CD4-positive, alpha-beta T cell treated with Interleukin-1 beta for 1 hour (primary cell): ENCODE results near the gene CDX2.

Source experiments
- DNase-seq, 2 donors: peaks; one replicate each; pipeline ENCODE4 v3.0.0-alpha.2; 2020 to 2022

The CDX2 gene

DNA sequence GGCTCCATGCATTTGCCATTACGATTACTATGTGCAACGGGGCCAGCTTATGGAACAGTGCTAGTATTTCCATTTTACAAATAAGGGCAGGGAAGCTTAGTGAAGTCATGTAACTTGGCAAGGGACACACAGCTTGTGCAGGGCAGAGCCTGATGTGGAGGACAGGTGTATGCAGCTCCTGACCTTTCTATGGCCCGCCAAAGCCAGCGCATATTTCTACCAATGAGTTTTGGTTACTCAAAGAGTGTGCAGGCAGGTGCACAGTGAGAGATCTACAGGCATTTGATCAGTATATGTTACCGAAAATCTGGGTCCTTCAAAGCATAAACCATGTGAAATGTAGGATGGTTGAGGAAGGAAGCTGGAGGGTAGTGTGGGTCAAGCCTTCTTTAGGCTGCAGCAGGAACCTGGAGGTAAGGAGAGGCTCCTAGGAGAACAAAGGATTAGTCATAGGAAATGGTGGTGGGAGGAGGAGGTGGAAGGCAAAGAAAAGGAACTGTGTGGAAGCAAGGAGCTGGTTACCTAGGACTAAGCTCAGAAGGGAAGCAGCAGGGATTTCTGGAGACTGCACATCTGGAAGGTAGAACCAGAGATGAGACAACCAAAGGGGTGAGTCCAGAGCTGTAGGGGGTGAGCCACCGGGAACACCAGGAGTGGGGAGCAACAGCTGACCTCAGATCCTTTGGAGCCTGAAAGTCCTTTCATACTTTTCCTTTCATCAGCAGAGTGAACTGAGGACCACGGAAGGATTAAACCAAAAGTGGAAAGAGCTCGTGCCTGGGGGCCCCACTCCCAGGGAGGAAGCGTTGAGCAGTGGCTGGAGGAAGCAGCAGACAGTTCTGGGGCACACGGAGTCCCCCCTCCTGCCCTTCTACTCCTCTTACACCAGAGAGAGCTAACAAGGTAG lies 53.6 kb downstream of the CDX2 start:
- DNase-seq: no peak

- no peak for DNase-seq
Measured at GRCh38 chr13:27913160-27913559, 56.0 kb downstream of the CDX2 start.

DNA sequence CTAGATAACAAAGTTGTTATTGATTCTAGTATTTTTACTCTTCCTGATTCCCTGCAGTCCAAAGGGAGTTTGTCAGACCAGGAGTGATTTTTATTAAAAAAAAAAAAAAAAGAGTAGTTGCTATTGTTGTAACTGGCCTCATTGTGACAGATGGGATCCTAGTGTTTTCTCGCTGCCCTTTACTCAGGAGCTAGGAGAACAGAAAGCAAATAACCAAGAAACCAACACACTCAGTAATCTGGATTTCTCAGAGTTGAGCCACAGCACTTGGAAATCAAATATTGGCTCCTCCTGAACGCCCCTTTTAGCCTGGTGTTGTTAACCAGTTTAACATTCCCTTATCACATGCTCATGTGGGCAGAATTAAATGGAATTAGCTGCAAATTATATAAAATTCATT lies 57.6 kb downstream of the CDX2 start:
- DNase-seq: no peak
